Measurements from ENCODE around the gene NR0B2.
A peak's percentile ranks its signal among the peaks of the same experiment; 100 is the strongest.

NR0B2 gene

GRCh38 chr1:26913389-26913753 is 404 bp downstream of the NR0B2 start:
- Mint-ChIP-seq H3K4me3 (no peak overlapping the region), H3K27me3 (no peaks in the 10 kb centered on the region), H3K27ac (no peak overlapping the region), H3K4me1 (ENCODE audit: low read depth) (no peaks in the 10 kb centered on the region), H3K9me3 (no peaks in the 10 kb centered on the region), H3K36me3 (ENCODE audit: low read depth) (no peaks in the 10 kb centered on the region)

GRCh38 chr1:26912147-26912490 is 1.7 kb downstream of the NR0B2 start:
- Mint-ChIP-seq H3K27me3 (no peaks in the 10 kb centered on the region), H3K36me3 (ENCODE audit: low read depth) (no peaks in the 10 kb centered on the region), H3K27ac (no peak overlapping the region), H3K9me3 (no peaks in the 10 kb centered on the region), H3K4me3 (no peak overlapping the region), H3K4me1 (ENCODE audit: low read depth) (no peaks in the 10 kb centered on the region)

DNA sequence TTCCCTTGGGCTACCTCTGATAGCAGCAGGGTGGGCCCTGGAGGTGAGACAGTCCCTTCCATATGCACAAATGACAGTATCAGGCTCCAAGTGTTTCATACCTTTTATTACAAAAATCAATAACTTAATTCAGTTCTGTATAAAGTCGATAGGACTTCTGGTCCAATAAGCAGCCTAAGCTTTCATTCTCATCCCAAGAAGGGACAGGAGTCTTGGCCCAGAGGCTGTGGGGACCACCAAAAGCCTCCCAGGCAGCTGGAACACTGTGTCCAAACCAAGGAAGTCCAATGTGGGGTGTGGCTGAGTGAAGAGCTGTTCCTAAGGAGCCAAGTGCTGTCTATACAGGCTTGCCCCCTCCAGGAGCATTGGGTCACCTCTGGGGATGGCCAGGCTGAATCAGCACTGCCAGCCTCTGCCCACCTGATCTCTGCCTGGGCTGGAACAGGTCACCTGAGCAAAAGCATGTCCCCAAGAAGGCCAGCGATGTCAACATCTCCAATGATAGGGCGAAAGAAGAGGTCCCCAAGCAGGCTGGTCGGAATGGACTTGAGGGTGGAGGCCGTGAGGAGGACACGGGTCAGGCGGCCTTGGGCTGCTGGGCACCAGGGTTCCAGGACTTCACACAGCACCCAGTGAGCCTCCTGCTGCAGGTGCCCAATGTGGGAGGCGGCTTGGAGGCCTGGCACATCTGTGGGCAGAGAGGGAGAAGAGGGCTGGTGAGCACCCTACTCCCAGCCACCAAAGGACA is 2.2 kb downstream of the NR0B2 start:
- no peak overlapping the region for H3K27ac Mint-ChIP-seq
- H3K36me3 Mint-ChIP-seq (ENCODE audit: low read depth) = no peaks in the 10 kb centered on the region
- no peaks in the 10 kb centered on the region for H3K4me1 Mint-ChIP-seq (ENCODE audit: low read depth)
- no peaks in the 10 kb centered on the region for H3K9me3 Mint-ChIP-seq
- H3K27me3 Mint-ChIP-seq = no peaks in the 10 kb centered on the region
- H3K4me3 Mint-ChIP-seq = no peak overlapping the region

DNA sequence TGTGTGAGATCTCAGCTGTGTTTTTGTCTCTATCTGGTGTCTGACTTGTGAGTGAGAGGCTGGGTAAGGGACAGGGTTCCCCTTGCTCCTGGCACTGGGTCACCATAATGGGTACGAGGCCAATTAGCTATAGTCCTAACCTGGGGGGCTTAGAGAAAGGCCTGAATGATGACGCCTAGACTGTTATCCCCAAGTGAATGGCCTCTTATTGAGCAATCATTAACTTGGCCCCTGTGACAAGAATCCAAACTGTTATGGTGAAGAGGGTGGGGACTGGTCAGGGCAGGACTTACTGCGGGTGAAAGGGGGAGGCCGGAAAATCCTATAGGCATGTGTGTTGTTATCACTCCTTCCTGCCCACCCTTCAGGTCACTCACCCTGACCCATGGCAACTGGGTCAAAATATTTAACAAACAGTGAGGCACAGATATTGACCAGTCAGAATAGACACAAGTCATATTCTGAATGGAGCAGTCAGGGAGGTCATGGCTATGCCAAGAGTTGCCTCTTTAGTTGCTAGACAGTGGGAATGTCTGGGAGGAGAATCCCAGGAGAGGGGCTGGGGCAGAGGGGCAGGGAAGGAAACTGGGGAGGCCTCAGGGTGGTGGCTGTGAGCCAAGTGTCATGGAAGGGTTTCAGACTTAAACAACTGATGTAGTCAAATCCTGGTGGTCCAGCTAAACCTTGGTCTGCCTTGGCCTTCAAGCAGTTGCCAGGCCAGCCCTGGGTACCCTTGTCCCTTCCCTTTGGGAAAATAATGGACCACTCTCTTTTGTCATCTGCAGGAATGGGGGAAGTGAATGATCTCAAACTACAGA is 3.2 kb downstream of the NR0B2 start:
- no peaks in the 10 kb centered on the region for H3K27me3 Mint-ChIP-seq
- no peak overlapping the region for H3K27ac Mint-ChIP-seq
- no peaks in the 10 kb centered on the region for H3K36me3 Mint-ChIP-seq (ENCODE audit: low read depth)
- no peak overlapping the region for H3K4me3 Mint-ChIP-seq
- no peaks in the 10 kb centered on the region for H3K4me1 Mint-ChIP-seq (ENCODE audit: low read depth)
- no peaks in the 10 kb centered on the region for H3K9me3 Mint-ChIP-seq

DNA sequence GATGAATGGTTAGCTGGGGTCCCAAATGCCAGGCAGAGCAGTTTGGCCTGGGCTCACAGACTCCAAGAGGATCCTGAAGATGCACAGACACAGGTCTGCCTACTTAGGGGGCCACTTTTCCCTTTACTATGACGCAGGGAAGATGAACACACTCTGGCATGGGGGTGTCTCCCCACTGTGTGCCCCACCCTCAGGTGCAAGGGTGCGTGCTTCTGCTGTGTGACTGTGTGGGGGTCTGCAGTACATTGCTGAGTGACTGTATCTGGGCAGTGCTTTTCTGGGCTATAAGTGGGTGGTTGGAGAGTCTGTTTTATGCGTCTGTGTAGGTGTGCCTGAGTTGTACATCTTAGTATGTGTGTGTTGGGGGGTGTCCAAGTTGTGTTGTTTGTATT is 3.8 kb downstream of the NR0B2 start:
- no peaks in the 10 kb centered on the region for H3K27me3 Mint-ChIP-seq
- no peaks in the 10 kb centered on the region for H3K9me3 Mint-ChIP-seq
- H3K36me3 Mint-ChIP-seq (ENCODE audit: low read depth) = no peaks in the 10 kb centered on the region
- no peak overlapping the region for H3K4me3 Mint-ChIP-seq
- H3K27ac Mint-ChIP-seq = no peak overlapping the region
- no peaks in the 10 kb centered on the region for H3K4me1 Mint-ChIP-seq (ENCODE audit: low read depth)

DNA sequence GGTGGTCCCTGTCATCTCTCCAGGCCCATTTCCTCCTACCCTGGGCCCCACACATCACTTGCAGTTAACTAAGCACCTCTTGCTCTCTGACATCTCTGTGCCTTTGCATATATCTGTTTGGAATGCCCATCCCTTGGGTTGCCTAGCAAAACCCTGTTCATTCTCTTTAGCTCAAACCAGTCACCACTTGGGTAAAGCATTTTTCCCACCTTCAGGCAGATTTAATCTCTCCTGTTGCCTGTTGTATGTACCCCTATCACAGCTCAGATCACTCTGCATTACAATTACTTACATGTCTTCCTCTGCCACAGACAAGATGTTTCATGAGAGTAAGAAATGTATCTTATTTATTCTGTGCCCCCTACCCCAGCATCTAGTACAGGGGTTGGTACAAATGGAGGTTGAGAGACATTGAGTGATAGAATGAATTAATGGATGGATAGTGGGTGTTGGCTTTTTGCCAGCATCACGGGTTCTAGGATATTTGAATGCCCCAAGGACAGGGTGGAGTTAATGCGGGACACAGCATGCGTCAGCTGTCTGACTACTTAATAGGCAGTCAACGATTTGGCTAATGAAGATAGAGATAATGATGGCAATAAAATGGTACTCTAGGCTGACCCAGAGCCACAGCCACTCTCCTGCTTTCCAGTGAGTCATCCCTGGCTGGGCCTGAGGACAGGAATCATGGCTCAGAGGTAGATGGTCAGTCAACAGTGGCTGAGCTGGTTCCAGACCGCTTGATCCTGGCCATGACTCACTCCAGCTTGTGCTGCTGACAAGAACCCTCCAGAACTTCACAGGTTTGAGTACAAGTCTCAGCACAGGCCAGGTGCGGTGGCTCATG is 6.5 kb downstream of the NR0B2 start:
- Mint-ChIP-seq H3K4me3 (no peak overlapping the region), H3K36me3 (ENCODE audit: low read depth) (no peaks in the 10 kb centered on the region), H3K4me1 (ENCODE audit: low read depth) (peaks cover 3% of the 10 kb centered on the region), H3K9me3 (no peaks in the 10 kb centered on the region), H3K27me3 (no peaks in the 10 kb centered on the region), H3K27ac (no peak overlapping the region)

DNA sequence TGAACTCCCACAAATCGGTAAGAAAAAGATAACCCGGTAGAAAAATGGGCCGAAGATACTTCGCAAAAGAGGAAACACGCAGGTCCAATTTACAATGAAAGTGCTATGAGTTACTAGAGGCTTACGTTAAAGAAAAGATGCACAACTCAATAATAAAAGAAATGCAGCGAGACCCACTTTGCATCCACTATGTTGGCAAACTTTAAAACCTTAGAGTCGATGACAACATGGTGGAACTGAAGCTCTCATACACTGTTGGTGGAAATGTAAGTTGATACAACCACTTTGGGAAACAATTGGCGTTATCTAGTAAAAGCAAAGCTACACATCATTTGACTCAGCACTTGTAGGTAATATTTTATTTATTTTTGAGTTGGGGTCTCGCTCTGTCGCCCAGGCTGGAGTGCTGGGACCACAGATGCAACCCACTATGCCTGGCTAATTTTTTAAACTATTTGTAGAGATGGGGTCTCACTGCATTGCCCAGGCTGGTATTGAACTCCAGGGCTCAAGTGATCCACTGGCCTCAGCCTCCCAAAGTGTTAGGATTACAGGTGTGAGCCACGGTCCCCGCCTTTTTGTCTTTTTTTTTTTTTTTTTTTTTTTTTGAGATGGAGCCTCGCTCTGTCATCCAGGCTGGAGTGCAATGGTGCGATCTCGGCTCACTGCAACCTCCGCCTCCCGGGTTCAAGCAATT is 12.8 kb downstream of the NR0B2 start:
- Mint-ChIP-seq H3K36me3 (ENCODE audit: low read depth) (peaks cover 12% of the 10 kb centered on the region), H3K27me3 (no peaks in the 10 kb centered on the region), H3K27ac (peak overlapping the region; percentile 97), H3K4me3 (peak overlapping the region; percentile 95), H3K9me3 (no peaks in the 10 kb centered on the region), H3K4me1 (ENCODE audit: low read depth) (peaks cover 35% of the 10 kb centered on the region)

DNA sequence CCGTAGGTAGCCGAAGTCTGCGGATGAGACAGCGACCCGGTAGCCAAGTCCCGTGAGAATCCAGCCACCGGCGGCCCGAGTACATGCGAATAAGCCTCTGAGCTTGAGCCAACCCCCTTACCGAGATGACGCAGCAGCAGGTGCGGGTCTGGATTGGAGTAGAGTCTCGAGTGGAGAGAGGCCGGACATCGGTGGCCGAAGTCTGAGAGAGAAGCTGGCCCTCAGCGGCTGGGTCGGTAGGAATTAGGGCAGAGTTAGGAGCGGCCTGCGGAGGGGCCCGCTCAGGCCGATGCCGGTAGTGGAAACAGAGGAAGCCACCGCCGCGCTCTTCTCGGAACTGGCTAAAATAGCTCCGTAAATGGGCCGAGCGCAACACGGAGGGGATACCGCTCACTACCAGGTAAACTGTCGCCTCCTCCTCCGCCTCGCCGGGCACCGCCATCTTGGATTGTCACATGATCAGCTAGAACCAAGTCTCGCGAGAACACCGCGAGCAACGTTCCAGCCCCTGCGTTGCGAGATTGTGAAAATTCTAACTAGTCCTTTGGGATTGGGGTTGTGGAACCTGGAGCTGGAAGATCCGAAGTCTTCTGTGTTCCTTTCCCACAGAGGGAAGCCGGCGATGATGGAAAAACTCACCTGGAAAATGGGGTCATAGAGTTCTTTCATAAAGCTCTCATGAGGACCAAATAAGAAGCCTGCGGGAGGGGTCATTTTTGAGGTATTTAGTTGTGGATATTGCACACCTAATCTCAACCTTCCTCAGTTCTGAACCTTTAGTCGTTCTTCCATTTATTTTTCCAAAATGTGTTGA is 13.6 kb downstream of the NR0B2 start, which contains the start of gene GPATCH3:
TSS of gene GPATCH3 (minus strand) at position 467 of the 814 bp plus-strand sequence. CDS start at position 442, 25 bp downstream.
- peaks cover 35% of the 10 kb centered on the region for H3K4me1 Mint-ChIP-seq (ENCODE audit: low read depth)
- peak within 1 kb of the TSS; percentile 97 for H3K27ac Mint-ChIP-seq
- no peaks in the 10 kb centered on the region for H3K27me3 Mint-ChIP-seq
- H3K9me3 Mint-ChIP-seq = no peaks in the 10 kb centered on the region
- H3K36me3 Mint-ChIP-seq (ENCODE audit: low read depth) = peaks cover 15% of the 10 kb centered on the region
- peak within 1 kb of the TSS; percentile 95 for H3K4me3 Mint-ChIP-seq

DNA sequence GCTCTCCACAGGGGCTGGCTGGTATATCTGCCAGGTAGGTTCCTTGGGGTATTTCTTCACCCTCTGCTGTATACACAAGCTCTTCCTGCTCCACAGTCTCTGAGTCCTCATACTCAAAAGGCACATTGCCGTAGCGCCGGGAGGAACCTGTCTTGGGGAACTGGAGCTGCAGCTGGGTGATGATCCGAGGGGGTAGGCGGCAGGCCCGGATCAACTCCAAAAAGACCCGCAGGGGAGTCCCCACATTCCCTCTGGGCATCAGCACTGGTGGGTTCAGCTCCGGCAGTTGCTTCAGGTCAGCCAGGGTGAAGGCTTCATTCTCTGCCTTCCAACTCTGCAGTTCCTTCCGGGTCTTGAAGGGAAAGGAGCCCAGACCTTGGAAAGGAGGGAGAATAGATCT is 16.4 kb downstream of the NR0B2 start:
- H3K4me1 Mint-ChIP-seq (ENCODE audit: low read depth) = peaks cover 33% of the 10 kb centered on the region
- H3K36me3 Mint-ChIP-seq (ENCODE audit: low read depth) = peaks cover 33% of the 10 kb centered on the region
- H3K27me3 Mint-ChIP-seq = no peaks in the 10 kb centered on the region
- H3K27ac Mint-ChIP-seq = no peak overlapping the region
- H3K4me3 Mint-ChIP-seq = no peak overlapping the region
- H3K9me3 Mint-ChIP-seq = no peaks in the 10 kb centered on the region

GRCh38 chr1:26894263-26894662 is 19.5 kb downstream of the NR0B2 start:
- H3K9me3 Mint-ChIP-seq = no peaks in the 10 kb centered on the region
- peak overlapping the region; percentile 3 for H3K27ac Mint-ChIP-seq
- peaks cover 42% of the 10 kb centered on the region for H3K36me3 Mint-ChIP-seq (ENCODE audit: low read depth)
- peaks cover 27% of the 10 kb centered on the region for H3K4me1 Mint-ChIP-seq (ENCODE audit: low read depth)
- no peaks in the 10 kb centered on the region for H3K27me3 Mint-ChIP-seq
- no peak overlapping the region for H3K4me3 Mint-ChIP-seq

- no peaks in the 10 kb centered on the region for H3K27me3 Mint-ChIP-seq
- peaks cover 50% of the 10 kb centered on the region for H3K36me3 Mint-ChIP-seq (ENCODE audit: low read depth)
- H3K9me3 Mint-ChIP-seq = no peaks in the 10 kb centered on the region
- H3K4me3 Mint-ChIP-seq = peak overlapping the region; percentile 99
- H3K27ac Mint-ChIP-seq = peak overlapping the region; percentile 97
- H3K4me1 Mint-ChIP-seq (ENCODE audit: low read depth) = peaks cover 32% of the 10 kb centered on the region
Observed at GRCh38 chr1:26890467-26890796, 23.3 kb downstream of the NR0B2 start.

DNA sequence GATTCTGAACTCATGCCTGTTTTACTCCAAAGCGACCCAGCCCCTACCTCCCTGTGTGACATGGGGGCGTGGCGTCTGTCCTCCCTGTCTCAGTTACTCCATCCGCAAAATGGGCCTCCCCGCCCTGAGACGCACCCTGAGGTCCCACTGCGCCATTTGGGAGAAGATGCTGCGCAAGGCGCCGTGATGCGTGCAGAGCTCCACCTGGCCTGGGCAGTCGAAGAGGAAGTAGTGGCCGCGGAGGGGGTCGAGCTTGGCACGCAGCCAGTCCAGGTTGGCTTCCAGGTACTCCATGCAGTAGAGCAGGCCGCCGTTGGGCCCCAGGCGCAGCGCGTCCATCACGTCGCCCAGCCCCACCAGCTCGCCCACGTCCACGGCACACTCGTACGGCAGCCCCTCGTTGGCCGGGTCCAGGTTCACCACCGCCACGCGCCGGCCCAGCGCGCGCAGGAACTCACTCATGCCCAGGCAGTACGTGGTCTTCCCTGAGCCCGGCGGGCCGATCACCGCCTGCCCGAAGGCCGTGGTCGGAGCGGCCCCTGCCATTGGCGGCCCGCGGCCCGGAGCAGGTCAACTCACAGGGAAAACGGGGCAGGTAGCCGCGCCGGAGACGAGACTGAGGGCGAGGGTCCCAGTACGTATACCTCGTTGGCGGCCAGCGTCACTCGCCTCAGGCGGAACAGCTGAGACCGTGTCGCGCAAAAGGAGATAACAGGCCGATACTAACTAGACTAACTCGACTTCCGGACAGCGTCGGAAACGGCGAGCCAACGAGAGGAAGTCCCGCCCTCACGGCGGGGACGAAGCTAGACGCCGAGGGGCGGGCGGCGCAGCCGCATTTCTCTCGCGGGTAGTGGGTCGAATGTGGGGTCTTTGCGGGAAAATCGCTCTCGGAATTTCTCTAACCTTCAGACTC is 24.0 kb downstream of the NR0B2 start, which contains the start of gene GPN2:
TSS of gene GPN2 (minus strand) at position 733 of the 916 bp plus-strand sequence. CDS start at position 546, 187 bp downstream.
- H3K27me3 Mint-ChIP-seq = no peaks in the 10 kb centered on the region
- peak within 1 kb of the TSS; percentile 99 for H3K4me3 Mint-ChIP-seq
- peak within 1 kb of the TSS; percentile 97 for H3K27ac Mint-ChIP-seq
- H3K36me3 Mint-ChIP-seq (ENCODE audit: low read depth) = peaks cover 54% of the 10 kb centered on the region
- H3K4me1 Mint-ChIP-seq (ENCODE audit: low read depth) = peaks cover 32% of the 10 kb centered on the region
- H3K9me3 Mint-ChIP-seq = no peaks in the 10 kb centered on the region

GRCh38 chr1:26888231-26888630 is 25.5 kb downstream of the NR0B2 start:
- Mint-ChIP-seq H3K9me3 (no peaks in the 10 kb centered on the region), H3K27me3 (no peaks in the 10 kb centered on the region), H3K27ac (peak overlapping the region; percentile 97), H3K36me3 (ENCODE audit: low read depth) (peaks cover 58% of the 10 kb centered on the region), H3K4me1 (ENCODE audit: low read depth) (peaks cover 32% of the 10 kb centered on the region), H3K4me3 (peak overlapping the region; percentile 99)

All from stimulated activated naive CD8-positive, alpha-beta T cell treated with anti-CD3 and anti-CD28 coated beads, Interleukin-15, Interleukin-2, amounts not matched to agents 100 ng/mL and 50 ng/mL, for 24 hours (primary cell).